H1 (cell line): Measurements from ENCODE around the gene CDK5R1. TPM values are rescaled to one million over a fixed set of nuclear protein-coding genes. Genes with fewer than 3 reads are reported as not detected.

Experiments
- CTCF ChIA-PET: fragments of 300-600 bp; sonication (Branson Sonifier 250); formaldehyde crosslinking; loops from one replicate; lab custom pipeline; 2021; ENCODE audit not compliant: partially characterized antibody; lab: Charles Lee
- POLR2A ChIA-PET: fragments of 300-600 bp; sonication (Branson Sonifier 250); formaldehyde crosslinking; loops from one replicate; lab custom pipeline; 2021; ENCODE audit warnings: inconsistent platforms; ENCODE audit not compliant: partially characterized antibody; lab: Charles Lee
- DNase-seq, 2 experiments: peaks; one replicate each; pipeline versions ENCODE4 v3.0.0 to v3.0.0-alpha.2; 2010 to 2022; ENCODE audit warnings: low spot score in 2 of 2, low read depth in 1 of 2, mixed read lengths in 1 of 2
- FAIRE-seq: peaks from 2 replicates; lab custom pipeline; 2011; peaks lifted over from hg19 to GRCh38; lab: Jason Lieb, UNC
- H2AFZ ChIP-seq: 2 replicates; pipeline ENCODE4 v1.8.1; 2012; ENCODE audit warnings: low read length, inconsistent platforms
- H2AK5ac ChIP-seq: 2 replicates; pipeline ENCODE4 v1.6.1; 2013; ENCODE audit warnings: low read depth, low read length
- H2BK120ac ChIP-seq: replicated peaks from 2 replicates; pipeline ENCODE3; 2013; ENCODE audit warnings: low read depth, low read length, inconsistent platforms
- H2BK12ac ChIP-seq: 2 replicates; pipeline ENCODE4 v1.6.1; 2013; ENCODE audit warnings: low read depth, low read length
- H2BK15ac ChIP-seq: 2 replicates; pipeline ENCODE4 v1.6.1; 2013; ENCODE audit warnings: low read length
- H2BK20ac ChIP-seq: 2 replicates; pipeline ENCODE4 v1.6.1; 2013; ENCODE audit warnings: low read length
- H2BK5ac ChIP-seq: 2 replicates; pipeline ENCODE4 v1.6.1; 2013; ENCODE audit warnings: low read depth, low read length
- H3K14ac ChIP-seq: 2 replicates; pipeline ENCODE4 v1.6.1; 2013; ENCODE audit warnings: inconsistent platforms; ENCODE audit not compliant: insufficient read length
- H3K18ac ChIP-seq: 2 replicates; pipeline ENCODE4 v1.6.1; 2013; ENCODE audit warnings: low read length; ENCODE audit errors: extremely low read depth
- H3K23ac ChIP-seq: 2 replicates; pipeline ENCODE4 v1.6.1; 2013; ENCODE audit warnings: inconsistent platforms; ENCODE audit not compliant: insufficient read length
- H3K23me2 ChIP-seq: 2 replicates; pipeline ENCODE4 v1.6.1; 2013; ENCODE audit warnings: low read depth, low read length
- H3K27ac ChIP-seq: 2 replicates; pipeline ENCODE4 v1.6.1; 2011; ENCODE audit warnings: low read depth, low read length, inconsistent platforms
- H3K27me3 ChIP-seq, 4 experiments: replicated peaks in 1 of 4; 1 replicate in 1 of 4; 2 replicates in 3 of 4; pipeline versions ENCODE4 v1.6.1 to v1.8.1; 2011 to 2013; ENCODE audit warnings: low read length in 3 of 4, mild to moderate bottlenecking in 3 of 4, inconsistent platforms in 2 of 4, mixed read lengths in 2 of 4, moderate library complexity in 1 of 4; ENCODE audit not compliant: control insufficient read depth in 3 of 4, insufficient read depth in 3 of 4; ENCODE audit errors: extremely low read depth in 1 of 4
- H3K36me3 ChIP-seq, 4 experiments: 2 replicates each; pipeline versions ENCODE4 v1.6.1 to v1.8.1; 2011 to 2013; ENCODE audit warnings: mild to moderate bottlenecking in 4 of 4, low read length in 3 of 4, moderate library complexity in 2 of 4, control low read depth in 1 of 4, inconsistent platforms in 1 of 4; ENCODE audit not compliant: insufficient read depth in 4 of 4, control insufficient read depth in 2 of 4
- H3K4ac ChIP-seq: replicated peaks from 2 replicates; pipeline ENCODE3; 2013; ENCODE audit warnings: low read length, low read depth, mixed read lengths, inconsistent platforms; ENCODE audit not compliant: insufficient read length
- H3K4me1 ChIP-seq, 4 experiments: replicated peaks in 1 of 4; 1 replicate in 1 of 4; 2 replicates in 3 of 4; pipeline versions ENCODE4 v1.6.1 to v1.8.1; 2011 to 2013; ENCODE audit warnings: low read length in 3 of 4, inconsistent platforms in 2 of 4, mixed read lengths in 1 of 4; ENCODE audit not compliant: insufficient read depth in 4 of 4, control insufficient read depth in 3 of 4
- H3K4me2 ChIP-seq, 2 experiments: 2 replicates each; pipeline versions ENCODE4 v1.6.1 to v1.8.1; 2011 to 2013; ENCODE audit warnings: low read depth in 2 of 2, low read length in 2 of 2, control low read depth in 1 of 2, inconsistent platforms in 1 of 2, mild to moderate bottlenecking in 1 of 2; ENCODE audit not compliant: insufficient read depth in 1 of 2
- H3K4me3 ChIP-seq, 4 experiments: fragments of 200-600, 300-600 bp in 1 of 4; sonication (generic), shearing (Covaris generic), sonication (Bioruptor Twin) in 1 of 4; 2 replicates each; pipeline versions ENCODE4 v1.5.1 to v1.8.1; 2011 to 2016; ENCODE audit warnings: low read length in 4 of 4, low read depth in 3 of 4, control low read depth in 2 of 4, inconsistent platforms in 2 of 4, mild to moderate bottlenecking in 2 of 4, mixed read lengths in 1 of 4, moderate library complexity in 1 of 4; ENCODE audit not compliant: insufficient read depth in 2 of 4; ENCODE audit errors: extremely low read depth in 1 of 4
- H3K56ac ChIP-seq: replicated peaks from 2 replicates; pipeline ENCODE3; 2013; ENCODE audit warnings: low read depth, mild to moderate bottlenecking, mixed read lengths, low read length, inconsistent platforms; ENCODE audit not compliant: insufficient read length
- H3K79me1 ChIP-seq: 2 replicates; pipeline ENCODE4 v1.6.1; 2013; ENCODE audit warnings: low read depth, low read length, control low read depth
- H3K79me2 ChIP-seq, 2 experiments: 2 replicates each; pipeline versions ENCODE4 v1.6.1 to v1.8.1; 2012 to 2013; ENCODE audit warnings: low read length in 2 of 2, mild to moderate bottlenecking in 2 of 2, inconsistent platforms in 1 of 2; ENCODE audit not compliant: insufficient read depth in 2 of 2, control insufficient read depth in 1 of 2
- H3K9ac ChIP-seq, 4 experiments: replicated peaks in 1 of 4; 1 replicate in 1 of 4; 2 replicates in 3 of 4; pipeline versions ENCODE4 v1.6.1 to v1.8.1; 2011 to 2013; ENCODE audit warnings: low read depth in 3 of 4, low read length in 3 of 4, control low read depth in 2 of 4, mild to moderate bottlenecking in 2 of 4, moderate library complexity in 2 of 4, inconsistent platforms in 1 of 4; ENCODE audit errors: extremely low read depth in 1 of 4
- H3K9me3 ChIP-seq, 2 experiments: 2 replicates each; pipeline versions ENCODE4 v1.6.1 to v1.8.1; 2012 to 2013; ENCODE audit warnings: mild to moderate bottlenecking in 2 of 2, moderate library complexity in 2 of 2, control low read depth in 1 of 2, inconsistent platforms in 1 of 2, low read depth in 1 of 2, low read length in 1 of 2, mixed read lengths in 1 of 2; ENCODE audit not compliant: insufficient read depth in 2 of 2
- H4K20me1 ChIP-seq, 2 experiments: replicated peaks in 1 of 2; 2 replicates each; pipeline versions ENCODE3 to v1.8.1; 2011 to 2013; ENCODE audit warnings: inconsistent platforms in 2 of 2, low read length in 2 of 2, mild to moderate bottlenecking in 1 of 2; ENCODE audit not compliant: insufficient read depth in 2 of 2, control insufficient read depth in 1 of 2
- H4K5ac ChIP-seq: 2 replicates; pipeline ENCODE4 v1.6.1; 2013; ENCODE audit warnings: low read length, low read depth, mixed read lengths, inconsistent platforms; ENCODE audit not compliant: insufficient read length
- H4K8ac ChIP-seq: 2 replicates; pipeline ENCODE4 v1.8.0; 2013; ENCODE audit warnings: mild to moderate bottlenecking, moderate library complexity, low read length, inconsistent platforms; ENCODE audit not compliant: insufficient read depth; ENCODE audit errors: extremely low read depth
- H4K91ac ChIP-seq: replicated peaks from 2 replicates; pipeline ENCODE3; 2013; ENCODE audit warnings: low read length, mixed read lengths, inconsistent platforms; ENCODE audit not compliant: insufficient read length
- BCL11A ChIP-seq, 2 experiments: IDR thresholded peaks; one replicate each; pipeline ENCODE4 v1.6.1; 2011; ENCODE audit warnings: low read depth in 2 of 2, low read length in 2 of 2, mild to moderate bottlenecking in 2 of 2
- CBX8 ChIP-seq: fragments of 300-800, 300-1000 bp; sonication (generic); IDR thresholded peaks from 2 replicates; pipeline ENCODE4 v1.7.1; 2016; ENCODE audit warnings: low read depth, low read length, borderline replicate concordance
- CEBPB ChIP-seq: IDR thresholded peaks from 2 replicates; pipeline ENCODE4 v1.6.1; 2012; ENCODE audit warnings: low read depth, low read length
- CHD2 ChIP-seq: IDR thresholded peaks from 2 replicates; pipeline ENCODE4 v1.6.1; 2012; ENCODE audit warnings: low read length, improper control_type of control experiment
- MAX ChIP-seq: IDR thresholded peaks from 2 replicates; pipeline ENCODE4 v1.6.1; 2012; ENCODE audit warnings: inconsistent platforms
- RNF2 ChIP-seq: fragments of 200-900, 300-1000 bp; sonication (generic); IDR thresholded peaks from 2 replicates; pipeline ENCODE4 v1.7.1; 2016; ENCODE audit warnings: borderline replicate concordance, low read depth, mild to moderate bottlenecking, antibody characterized with exemption, low read length; ENCODE audit not compliant: poor library complexity, severe bottlenecking; ENCODE audit errors: missing control alignments
- RXRA ChIP-seq: IDR thresholded peaks from 2 replicates; pipeline ENCODE4 v1.6.1; 2011; ENCODE audit warnings: low read depth, mild to moderate bottlenecking, low read length, moderate library complexity; ENCODE audit not compliant: insufficient read depth
- SRF ChIP-seq: IDR thresholded peaks from 2 replicates; pipeline ENCODE4 v1.6.1; 2011; ENCODE audit warnings: mild to moderate bottlenecking, low read depth, low read length, moderate library complexity
- YY1 ChIP-seq: IDR thresholded peaks from 2 replicates; pipeline ENCODE4 v1.6.1; 2011; ENCODE audit warnings: low read depth, mild to moderate bottlenecking, low read length
- WGBS, 2 experiments: shearing (Covaris generic) in 1 of 2; methylation state at CpG; one replicate each; pipeline versions ENCODE4 v1.1.6 to v1.1.7; 2013 to 2015; ENCODE audit warnings: low lambda C conversion rate in 2 of 2, mixed read lengths in 2 of 2, inconsistent platforms in 1 of 2, low coverage in 1 of 2, missing lambda C conversion rate in 1 of 2; ENCODE audit not compliant: insufficient replicate concordance in 2 of 2, insufficient coverage in 1 of 2, insufficient read length in 1 of 2; ENCODE audit errors: extremely low coverage in 1 of 2, missing lambda C conversion rate in 1 of 2; 5-methylcytosine and 5-hydroxymethylcytosine counted together
- polyA plus RNA-seq, 7 experiments: library from polyadenylated mRNA; depleted of rRNA in 3 of 7; stranded (reverse) in 5 of 7; unstranded in 2 of 7; fragments of >200 nt in 5 of 7; fragments of 200-250 nt in 2 of 7; gene quantifications; 1 replicate in 5 of 7; 2 replicates in 1 of 7; 4 replicates in 1 of 7; pipeline versions ENCODE4 v1.2.1 to v1.2.3, GENCODE V29; 2011 to 2013; ENCODE audit warnings: missing spikeins in 2 of 7, mixed read lengths in 2 of 7
- total RNA-seq: library from RNA; stranded (reverse); fragmentation: NEBNext Ultra II Directional; extraction: Animal tissue kit (Norgen Biotek cat#: 25700); gene quantifications from 2 replicates; pipeline ENCODE4 v1.2.1, GENCODE V29; 2021

Gene CDK5R1
- total and polyA plus RNA-seq, 2 of the 8 experiments (the other 6 are each of a cell fraction or from before 2014, with no cell fraction given), result 2.7 to 9.9 TPM

GRCh38 chr17:32516450-32516849, 29.7 kb downstream of the CDK5R1 start:
- H3K36me3 ChIP-seq, result no peaks in the 10 kb centered on the region
- WGBS, 2 experiments, result 0% methylated on average over 2 of the region's 2 CpGs; no CpG with 5 or more reads in 1 of the 2 experiments
- no peak overlapping the region for H3K23ac ChIP-seq
- no peak overlapping the region for H2AK5ac ChIP-seq
- POLR2A ChIA-PET, result interaction anchor here (5.3 kb wide), 1 partner anchor 28 kb away, joined by 35 read pairs; the partner anchor contains the start of gene CDK5R1
- no peak for TF ChIP-seq CBX8
- TF ChIP-seq CEBPB, result no peak
- TF ChIP-seq MAX, result no peak
- 0 out of 2 replicates have a peak, but pooled peaks have one; percentile 13 for TF ChIP-seq SRF
- no peak for TF ChIP-seq YY1
- no peak for TF ChIP-seq RNF2
- TF ChIP-seq CHD2, result no peak
- TF ChIP-seq RXRA, result no peak
- TF ChIP-seq BCL11A (IDR thresholded peaks at IDR 0.05; ENCODE audit: low read depth in 2 of 2, low read length in 2 of 2), result no peak
- H3K9ac ChIP-seq, result no peak overlapping the region
- FAIRE-seq (no peak), DNase-seq (no peak)
- no peaks in the 10 kb centered on the region for H3K79me2 ChIP-seq
- no peaks in the 10 kb centered on the region for H3K79me1 ChIP-seq
- H2BK120ac ChIP-seq, result no peak overlapping the region
- peak overlapping the region in 1 of 2 experiments; percentile 13; a peak in 1 of 4 replicates for H3K4me2 ChIP-seq
- H2BK20ac ChIP-seq, result no peak overlapping the region
- no peak overlapping the region for H2BK12ac ChIP-seq
- no peak overlapping the region for H4K91ac ChIP-seq
- no peak overlapping the region for H2BK15ac ChIP-seq
- no peaks in the 10 kb centered on the region for H3K9me3 ChIP-seq
- no peak overlapping the region for H3K14ac ChIP-seq
- no peak overlapping the region for H3K56ac ChIP-seq
- H2BK5ac ChIP-seq, result no peak overlapping the region
- H2AFZ ChIP-seq, result no peak overlapping the region
- peaks cover 3% of the 10 kb centered on the region; the same call in 1 of the 2 replicates for H3K23me2 ChIP-seq
- H3K4ac ChIP-seq, result no peak overlapping the region
- H3K4me3 ChIP-seq, result no peak overlapping the region
- no peak overlapping the region for H4K8ac ChIP-seq
- H4K5ac ChIP-seq, result no peak overlapping the region
- CTCF ChIA-PET, result interaction anchor here (2.1 kb wide), 1 partner anchor 28 kb away, joined by 7 read pairs; no protein-coding TSS in a partner anchor
- H3K18ac ChIP-seq, result no peak overlapping the region
- no peaks in the 10 kb centered on the region for H4K20me1 ChIP-seq
- no peaks in the 10 kb centered on the region; a peak in 2 of 7 replicates for H3K27me3 ChIP-seq
- H3K27ac ChIP-seq, result no peak overlapping the region
- peaks cover 19 to 39% (median 25%) of the 10 kb centered on the region in 4 experiments for H3K4me1 ChIP-seq
